Endometrial microvascular endothelial cells (primary cell): ENCODE measurements around the gene CLDND2. TPM values are rescaled to one million over a fixed set of nuclear protein-coding genes. Genes with fewer than 3 reads are reported as not detected.

Source experiments
- in situ Hi-C: cut with HindIII; loops from 2 replicates; pipeline ENCODE4 v1.10.0; 2017; ENCODE audit warnings: low sequenced_read_pairs, low pct_unique_long_range_greater_than_20kb; ENCODE audit errors: inconsistent ontology term
- total RNA-seq: library from RNA; depleted of rRNA; stranded (reverse); fragments of >200 nt; gene quantifications from one replicate; pipeline ENCODE4 v1.2.3, GENCODE V29; 2015; ENCODE audit errors: inconsistent ontology term

The CLDND2 gene
- total RNA-seq, 1 donor from 2014 or later, result not detected

DNA sequence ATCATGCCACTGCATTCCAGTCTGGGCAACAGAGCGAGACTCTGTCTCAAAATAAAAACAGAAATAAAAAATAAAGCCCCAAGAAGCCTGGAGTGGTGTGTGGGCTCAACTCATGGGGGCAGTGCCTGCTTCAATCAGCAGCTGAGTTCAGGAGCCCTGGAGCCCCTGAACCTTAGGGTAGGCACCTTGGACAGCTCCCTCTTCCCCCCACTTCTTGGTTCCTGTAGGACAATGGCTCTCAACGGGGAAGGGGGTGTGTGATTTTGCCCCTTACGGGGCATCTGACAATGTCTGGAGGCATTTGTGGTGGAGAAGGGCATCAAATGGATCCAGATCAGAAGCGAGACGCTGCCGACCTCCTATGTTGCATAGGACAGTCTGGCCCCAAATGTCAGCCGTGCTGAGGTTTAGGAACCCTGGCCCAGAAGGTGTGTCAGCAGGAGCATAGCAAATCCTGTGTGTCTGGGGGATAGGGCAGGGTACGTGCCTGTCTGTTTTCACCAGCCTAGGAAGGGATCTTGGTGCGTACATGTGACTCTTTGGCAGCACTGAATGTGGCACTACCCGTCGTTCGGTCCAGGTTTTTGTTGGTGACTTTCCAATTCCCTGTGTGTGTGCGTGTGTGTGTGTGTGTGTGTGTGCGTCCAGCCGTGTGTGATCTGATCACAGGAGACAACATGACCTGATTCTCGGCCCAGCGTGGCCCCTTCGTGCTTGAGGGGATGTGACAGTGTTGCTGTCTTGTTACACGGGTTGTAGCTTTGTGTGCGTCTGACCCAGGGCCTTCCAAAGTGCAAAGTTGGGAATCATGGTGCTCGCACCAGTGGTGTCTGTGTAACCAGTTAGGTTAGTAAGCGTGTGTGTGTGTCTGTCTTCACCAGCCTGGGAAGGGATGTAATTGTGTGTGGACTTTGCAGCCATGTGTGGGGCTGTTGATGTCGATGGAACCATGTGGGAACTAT is 49.8 kb downstream of the CLDND2 start:
- in situ Hi-C loops, result no loop called here

- in situ Hi-C loops, result no loop called here
Measured at GRCh38 chr19:51317968-51318367, 50.8 kb downstream of the CLDND2 start.

DNA sequence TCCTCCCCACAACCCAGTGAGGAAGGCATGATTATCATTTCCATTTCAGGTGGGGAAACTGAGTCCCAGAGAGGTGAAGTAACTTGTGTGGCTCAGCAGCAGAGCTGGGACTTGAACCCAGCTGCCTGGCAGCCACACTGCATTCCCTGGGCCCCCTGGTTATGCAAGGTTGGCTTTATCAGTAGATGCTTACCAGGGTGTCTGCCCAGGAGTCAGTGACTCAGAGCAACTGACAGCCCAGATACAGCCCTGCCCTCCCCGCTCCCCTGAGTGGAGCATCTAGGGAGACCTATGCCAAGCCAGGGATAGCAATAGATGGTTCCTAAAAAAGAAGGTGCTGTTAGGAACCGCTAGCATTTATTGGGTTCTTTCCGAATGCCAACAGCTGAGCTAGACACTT is 51.4 kb downstream of the CLDND2 start:
- in situ Hi-C loops, result no loop called here

Other genes with a start within 250 kb of the CLDND2 start
- not detected for gene SIGLEC9, start 244.1 kb downstream of the CLDND2 start, total RNA-seq
- gene SIGLEC7, start 226.7 kb downstream of the CLDND2 start, total RNA-seq, result not detected
- not detected for gene CD33, start 143.9 kb downstream of the CLDND2 start, total RNA-seq
- gene SIGLECL1, start 117.9 kb downstream of the CLDND2 start, total RNA-seq, result not detected
- not detected for gene IGLON5, start 57.4 kb downstream of the CLDND2 start, total RNA-seq
- not detected for gene VSIG10L, start 26.9 kb downstream of the CLDND2 start, total RNA-seq
- gene ETFB, start 2.6 kb downstream of the CLDND2 start, total RNA-seq, result 87.7 TPM
- not detected for gene NKG7, start 3.7 kb upstream of the CLDND2 start, total RNA-seq
- gene LIM2, start 19.0 kb upstream of the CLDND2 start, total RNA-seq, result not detected
- gene C19orf84, start 21.6 kb upstream of the CLDND2 start, total RNA-seq, result not detected
- gene SIGLEC10, start 48.6 kb upstream of the CLDND2 start, total RNA-seq, result not detected
- gene SIGLEC8, start 89.5 kb upstream of the CLDND2 start, total RNA-seq, result not detected
- not detected for gene CEACAM18, start 109.5 kb upstream of the CLDND2 start, total RNA-seq
- not detected for gene SIGLEC12, start 132.8 kb upstream of the CLDND2 start, total RNA-seq
- gene SIGLEC6, start 162.7 kb upstream of the CLDND2 start, total RNA-seq, result not detected
- 7.0 TPM for gene ZNF175, start 202.3 kb upstream of the CLDND2 start, total RNA-seq